Suprapubic skin (tissue), 4 donors: ENCODE data around the gene WDR87. TPM values are rescaled to one million over a fixed set of nuclear protein-coding genes. Genes with fewer than 3 reads are reported as not detected.

ENCODE experiments used
- DNase-seq, 2 donors: peaks; one replicate each; pipeline ENCODE4 v3.0.0-alpha.2; 2019; ENCODE audit warnings: low spot score in 2 of 2
- H3K27ac ChIP-seq: fragments of 200-600 bp; sonication (generic); one replicate; pipeline ENCODE4 v1.5.1; 2019
- H3K27me3 ChIP-seq: fragments of 200-600 bp; sonication (generic); one replicate; pipeline ENCODE4 v1.5.1; 2019
- H3K36me3 ChIP-seq: fragments of 200-600 bp; sonication (generic); one replicate; pipeline ENCODE4 v1.5.1; 2019
- H3K4me1 ChIP-seq: fragments of 200-600 bp; sonication (generic); one replicate; pipeline ENCODE4 v1.5.1; 2019
- H3K4me3 ChIP-seq: fragments of 200-600 bp; sonication (generic); one replicate; pipeline ENCODE4 v1.5.1; 2019; ENCODE audit warnings: mild to moderate bottlenecking
- H3K9me3 ChIP-seq: fragments of 200-600 bp; sonication (generic); one replicate; pipeline ENCODE4 v1.5.1; 2019
- CTCF ChIP-seq, 2 donors: fragments of 200-600 bp in 1 of 2; fragments of 450-650 bp in 1 of 2; sonication (generic) in 1 of 2; IDR thresholded peaks; one replicate each; pipeline ENCODE4 v1.5.1; 2016 to 2019; ENCODE audit warnings: antibody characterized with exemption in 2 of 2, mild to moderate bottlenecking in 1 of 2, moderate library complexity in 1 of 2
- EP300 ChIP-seq: sonication (generic); formaldehyde crosslinking; IDR thresholded peaks from one replicate; pipeline ENCODE4 v1.6.1; 2017; ENCODE audit warnings: antibody characterized with exemption
- POLR2A ChIP-seq, 2 donors: fragments of 450-650 bp; IDR thresholded peaks; one replicate each; pipeline ENCODE4 v1.6.1; 2017; ENCODE audit warnings: antibody characterized with exemption in 2 of 2, mild to moderate bottlenecking in 2 of 2, moderate library complexity in 2 of 2
- POLR2AphosphoS5 ChIP-seq, 3 donors: sonication (generic); formaldehyde crosslinking; IDR thresholded peaks; one replicate each; pipeline ENCODE4 v1.6.1; 2017; ENCODE audit warnings: antibody characterized with exemption in 3 of 3
- whole genome bisulfite sequencing: methylation state at CpG from one replicate; pipeline ENCODE4 v1.1.5; 2018; 5-methylcytosine and 5-hydroxymethylcytosine counted together
- total RNA-seq, 4 donors: library from RNA; depleted of rRNA; stranded (reverse); fragments of >200 nt; gene quantifications; one replicate each; pipeline ENCODE4 v1.1.0, GENCODE V29; 2016

WDR87 gene
- total RNA-seq, 4 donors from 2014 or later = not detected

DNA sequence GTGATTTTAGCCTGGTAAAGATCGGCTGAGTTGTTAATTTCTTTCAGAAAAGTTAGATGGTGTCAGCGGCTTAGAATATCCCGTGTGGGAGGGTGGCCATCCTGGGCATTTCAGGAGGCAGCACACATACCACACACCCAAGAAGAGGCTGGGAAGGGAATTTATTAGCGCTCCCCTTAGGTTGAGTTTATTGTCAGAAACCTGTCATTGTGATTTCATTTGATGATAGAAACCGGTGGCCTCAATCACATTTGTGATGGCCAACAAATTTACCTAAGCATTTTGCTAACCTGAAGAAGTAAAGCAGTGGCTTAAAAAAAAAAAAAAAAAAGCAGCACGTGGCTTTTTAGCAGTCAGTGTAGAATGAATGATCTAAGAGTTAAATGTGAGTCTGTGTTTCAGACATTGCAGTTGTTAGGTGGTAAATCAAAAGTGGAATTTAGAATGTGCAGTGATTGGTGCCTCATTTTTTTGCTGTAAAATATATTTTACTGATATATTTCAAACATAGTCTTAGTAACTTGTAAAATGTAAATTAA, 3.3 kb upstream of the WDR87 start:
- Histone ChIP-seq H3K36me3 (no peaks in the 10 kb centered on the region), H3K4me3 (no peak overlapping the region), H3K9me3 (no peaks in the 10 kb centered on the region), H3K27me3 (no peaks in the 10 kb centered on the region), H3K27ac (no peak overlapping the region), H3K4me1 (peaks cover 20% of the 10 kb centered on the region)
- TF ChIP-seq CTCF (IDR thresholded peaks at IDR 0.05) (no peak), EP300 (no peak), POLR2A (IDR thresholded peaks at IDR 0.05) (no peak), POLR2AphosphoS5 (IDR thresholded peaks at IDR 0.05) (no peak)
- WGBS = 66% methylated on average over 6 of the region's 6 CpGs
- DNase-seq = no peak

DNA sequence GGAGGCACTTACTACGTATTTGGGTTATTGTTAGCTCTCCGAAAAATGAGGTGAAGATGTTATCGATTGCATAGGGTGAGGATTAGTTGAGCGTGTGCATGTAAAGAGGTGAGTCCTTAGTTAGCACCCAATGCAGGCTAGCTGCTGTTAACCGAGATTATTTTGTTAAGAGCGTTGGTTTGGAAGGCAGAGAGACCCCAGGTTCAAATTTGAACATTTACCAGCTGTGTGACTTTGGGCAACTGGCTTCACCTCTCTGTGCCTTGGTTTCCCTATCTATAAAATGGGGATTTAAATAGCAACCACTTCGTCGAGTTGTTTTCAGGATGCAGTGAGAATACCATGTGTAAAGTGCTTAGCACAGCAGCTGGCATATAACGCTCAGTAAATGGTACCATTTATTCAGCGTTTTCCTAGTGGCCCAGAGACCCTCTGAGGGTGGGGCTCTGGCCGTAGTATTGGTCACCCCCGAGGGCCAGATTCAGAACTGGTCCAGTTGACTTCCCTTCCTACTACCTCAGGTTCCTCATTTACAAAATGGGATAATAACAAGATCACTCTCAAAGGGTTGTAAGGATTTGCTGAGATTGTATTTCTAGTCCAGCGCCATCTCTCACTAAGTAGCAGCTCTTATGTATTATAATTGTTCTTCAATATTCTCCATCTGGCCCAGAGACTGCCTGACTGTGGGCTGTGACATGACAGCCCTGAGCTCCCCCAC, 1.5 kb upstream of the WDR87 start:
- Histone ChIP-seq H3K4me1 (peaks cover 20% of the 10 kb centered on the region), H3K27me3 (no peaks in the 10 kb centered on the region), H3K4me3 (peak overlapping the region; percentile 98), H3K27ac (no peak overlapping the region), H3K36me3 (no peaks in the 10 kb centered on the region), H3K9me3 (no peaks in the 10 kb centered on the region)
- TF ChIP-seq CTCF (IDR thresholded peaks at IDR 0.05) (no peak), POLR2A (IDR thresholded peaks at IDR 0.05) (no peak), EP300 (no peak), POLR2AphosphoS5 (IDR thresholded peaks at IDR 0.05) (no peak)
- DNase-seq = no peak
- WGBS = 15% methylated on average over 13 of the region's 13 CpGs

DNA sequence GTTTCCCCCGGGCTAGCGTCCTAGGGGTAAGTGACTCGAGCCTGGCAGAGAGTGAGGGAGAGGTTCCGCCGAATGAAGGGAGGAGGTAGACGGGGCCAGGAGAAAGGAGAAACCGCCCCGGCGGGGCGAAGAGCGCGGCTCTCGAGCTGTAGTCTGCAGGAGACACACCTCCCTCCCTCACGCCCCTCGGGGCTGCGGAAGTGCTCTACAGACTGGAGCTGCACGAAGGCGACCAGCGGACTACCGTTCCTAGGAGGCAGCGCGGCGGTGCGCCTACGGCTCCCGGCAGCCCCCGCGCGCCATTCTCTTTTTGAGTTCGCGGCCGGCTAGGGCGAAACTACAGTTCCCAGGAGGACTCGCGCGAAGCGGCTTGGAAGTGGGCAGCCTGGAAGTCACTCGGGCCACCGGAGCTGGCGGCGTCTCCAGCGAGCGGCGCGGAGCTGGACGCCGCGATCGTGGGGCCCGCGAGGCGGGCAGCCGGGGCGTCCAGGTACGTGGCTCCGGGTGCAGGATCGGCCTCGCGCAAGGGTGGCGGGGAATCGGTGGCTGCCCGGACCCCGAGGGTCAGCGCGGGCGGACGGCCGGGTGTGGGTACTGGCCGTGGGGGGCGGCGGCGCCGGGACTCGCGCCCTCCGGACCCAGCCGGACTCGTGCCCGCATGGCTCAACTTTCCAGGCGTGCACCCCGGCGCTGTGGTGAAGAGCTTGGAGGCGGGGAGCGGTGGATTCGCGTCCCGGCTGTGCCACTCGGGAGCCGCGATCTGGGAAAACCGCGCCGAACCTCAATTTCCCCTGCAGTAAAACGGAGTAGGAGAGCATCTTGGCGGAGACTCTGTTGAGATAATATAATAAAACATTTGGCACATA, 708 bp upstream of the WDR87 start, which contains the start of gene SIPA1L3:
TSS of gene SIPA1L3 (plus strand) at position 340 of the 866 bp plus-strand sequence. CDS start 174,358 bp downstream, outside the sequence.
- H3K9me3 ChIP-seq = no peaks in the 10 kb centered on the region
- H3K27ac ChIP-seq = peak within 1 kb of the TSS; percentile 67
- TF ChIP-seq CTCF (IDR thresholded peaks at IDR 0.05) (no peak), POLR2A (IDR thresholded peaks at IDR 0.05) (no peak), POLR2AphosphoS5 (IDR thresholded peaks at IDR 0.05) (no peak), EP300 (no peak)
- H3K4me3 ChIP-seq = peak within 1 kb of the TSS; percentile 98
- DNase-seq = peak; percentile 95 to 97
- peaks cover 20% of the 10 kb centered on the region for H3K4me1 ChIP-seq
- H3K36me3 ChIP-seq = no peaks in the 10 kb centered on the region
- H3K27me3 ChIP-seq = no peaks in the 10 kb centered on the region
- under 1% methylated on average over 31 of the region's 95 CpGs for WGBS

- H3K4me3 ChIP-seq = no peak overlapping the region
- H3K36me3 ChIP-seq = no peaks in the 10 kb centered on the region
- WGBS = 87% methylated on average over 2 of the region's 2 CpGs
- no peaks in the 10 kb centered on the region for H3K9me3 ChIP-seq
- DNase-seq = no peak
- H3K27ac ChIP-seq = no peak overlapping the region
- H3K27me3 ChIP-seq = no peaks in the 10 kb centered on the region
- TF ChIP-seq CTCF (IDR thresholded peaks at IDR 0.05) (no peak), POLR2AphosphoS5 (IDR thresholded peaks at IDR 0.05) (no peak), EP300 (no peak)
- peaks cover 11% of the 10 kb centered on the region for H3K4me1 ChIP-seq
Observed at GRCh38 chr19:37903096-37903495, 3.3 kb downstream of the WDR87 start.

- 0% methylated on average over 4 of the region's 4 CpGs for WGBS
- peak; percentile 80 to 85 for DNase-seq
- Histone ChIP-seq H3K27me3 (no peaks in the 10 kb centered on the region), H3K4me3 (no peak overlapping the region), H3K36me3 (no peaks in the 10 kb centered on the region), H3K4me1 (peaks cover 6% of the 10 kb centered on the region), H3K9me3 (no peaks in the 10 kb centered on the region), H3K27ac (no peak overlapping the region)
- no peak for TF ChIP-seq EP300
- peak; percentile 56 to 65 for TF ChIP-seq CTCF (IDR thresholded peaks at IDR 0.05)
Observed at GRCh38 chr19:37902668-37903067, 3.7 kb downstream of the WDR87 start.
